Mesenchymal stem cell (in vitro differentiated cells and primary cell): ENCODE data around the gene CES4A.

Experiments
- DNase-seq: peaks from one replicate; pipeline ENCODE4 v3.0.0-alpha.2; 2013
- H2AFZ ChIP-seq: one replicate; pipeline ENCODE4 v1.6.1; 2013; ENCODE audit warnings: low read depth, mild to moderate bottlenecking, control low read depth, inconsistent platforms, low read length, moderate library complexity
- H2AK5ac ChIP-seq: 2 replicates; pipeline ENCODE4 v1.6.1; 2013; ENCODE audit warnings: low read length, moderate library complexity, mild to moderate bottlenecking, inconsistent platforms; ENCODE audit not compliant: severe bottlenecking
- H2BK120ac ChIP-seq: one replicate; pipeline ENCODE4 v1.6.1; 2013; ENCODE audit warnings: low read depth, mild to moderate bottlenecking, inconsistent platforms, low read length, moderate library complexity
- H2BK12ac ChIP-seq, 2 experiments: one replicate each; pipeline ENCODE4 v1.6.1; 2013; ENCODE audit warnings: inconsistent platforms in 2 of 2, low read length in 2 of 2, mild to moderate bottlenecking in 2 of 2, moderate library complexity in 2 of 2, control low read depth in 1 of 2
- H2BK15ac ChIP-seq: one replicate; pipeline ENCODE4 v1.6.1; 2013; ENCODE audit warnings: mild to moderate bottlenecking, low read depth, inconsistent platforms; ENCODE audit not compliant: poor library complexity, severe bottlenecking
- H2BK5ac ChIP-seq: 2 replicates; pipeline ENCODE4 v1.6.1; 2013; ENCODE audit warnings: low read depth, mild to moderate bottlenecking, low read length, control low read depth, inconsistent platforms; ENCODE audit not compliant: poor library complexity, severe bottlenecking
- H3K14ac ChIP-seq, 2 experiments: one replicate each; pipeline ENCODE4 v1.6.1; 2013; ENCODE audit warnings: inconsistent platforms in 2 of 2, low read length in 2 of 2, control low read depth in 1 of 2, mild to moderate bottlenecking in 1 of 2, moderate library complexity in 1 of 2
- H3K18ac ChIP-seq, 2 experiments: one replicate each; pipeline ENCODE4 v1.6.1; 2013; ENCODE audit warnings: inconsistent platforms in 2 of 2, low read length in 2 of 2, control low read depth in 1 of 2, low read depth in 1 of 2, mild to moderate bottlenecking in 1 of 2
- H3K23ac ChIP-seq, 2 experiments: one replicate each; pipeline ENCODE4 v1.6.1; 2013; ENCODE audit warnings: inconsistent platforms in 2 of 2, low read length in 2 of 2, mild to moderate bottlenecking in 2 of 2, moderate library complexity in 2 of 2, control low read depth in 1 of 2
- H3K27ac ChIP-seq: 2 replicates; pipeline ENCODE4 v1.5.1; 2013; ENCODE audit warnings: mild to moderate bottlenecking, moderate library complexity, low read length, control low read depth, inconsistent platforms; ENCODE audit not compliant: poor library complexity, severe bottlenecking
- H3K27me3 ChIP-seq, 2 experiments: 2 replicates each; pipeline versions ENCODE4 v1.6.1 to v1.7.0; 2013; ENCODE audit warnings: low read length in 2 of 2, mild to moderate bottlenecking in 2 of 2, moderate library complexity in 2 of 2, control low read depth in 1 of 2, inconsistent platforms in 1 of 2; ENCODE audit not compliant: control insufficient read depth in 1 of 2, insufficient read depth in 1 of 2
- H3K36me3 ChIP-seq, 2 experiments: 2 replicates each; pipeline versions ENCODE4 v1.6.1 to v1.7.0; 2013; ENCODE audit warnings: low read length in 2 of 2, control low read depth in 1 of 2, inconsistent platforms in 1 of 2, low read depth in 1 of 2, mild to moderate bottlenecking in 1 of 2; ENCODE audit not compliant: insufficient read depth in 2 of 2, control insufficient read depth in 1 of 2
- H3K4ac ChIP-seq, 2 experiments: one replicate each; pipeline ENCODE4 v1.6.1; 2013; ENCODE audit warnings: inconsistent platforms in 2 of 2, low read length in 2 of 2, mild to moderate bottlenecking in 2 of 2, moderate library complexity in 2 of 2, control low read depth in 1 of 2, low read depth in 1 of 2
- H3K4me1 ChIP-seq: 2 replicates; pipeline ENCODE4 v1.6.1; 2013; ENCODE audit warnings: low read depth, low read length, control low read depth; ENCODE audit not compliant: control insufficient read depth, insufficient read depth
- H3K4me2 ChIP-seq: 2 replicates; pipeline ENCODE4 v1.6.1; 2013; ENCODE audit warnings: low read length, mild to moderate bottlenecking, inconsistent platforms; ENCODE audit not compliant: poor library complexity, severe bottlenecking
- H3K4me3 ChIP-seq, 2 experiments: 2 replicates each; pipeline versions ENCODE4 v1.5.1 to v1.7.0; 2013; ENCODE audit warnings: low read length in 2 of 2, mild to moderate bottlenecking in 2 of 2, control low read depth in 1 of 2, low read depth in 1 of 2; ENCODE audit not compliant: insufficient read depth in 1 of 2
- H3K79me1 ChIP-seq: replicated peaks from 2 replicates; pipeline ENCODE4 v1.6.1; 2013; ENCODE audit warnings: mild to moderate bottlenecking, control low read depth, low read length, inconsistent platforms; ENCODE audit not compliant: poor library complexity, severe bottlenecking
- H3K9ac ChIP-seq: 2 replicates; pipeline ENCODE4 v1.7.0; 2013; ENCODE audit warnings: mild to moderate bottlenecking, low read length, moderate library complexity
- H3K9me3 ChIP-seq: 2 replicates; pipeline ENCODE4 v1.7.0; 2013; ENCODE audit warnings: mild to moderate bottlenecking, low read length; ENCODE audit not compliant: control insufficient read depth
- H4K8ac ChIP-seq: one replicate; pipeline ENCODE4 v1.6.1; 2013; ENCODE audit warnings: inconsistent platforms, mild to moderate bottlenecking, low read length, moderate library complexity
- H4K91ac ChIP-seq: one replicate; pipeline ENCODE4 v1.6.1; 2013; ENCODE audit warnings: mild to moderate bottlenecking, low read length, inconsistent platforms
- WGBS: methylation state at CpG from one replicate; pipeline ENCODE4 v1.1.7; 2013; ENCODE audit warnings: mixed read lengths; 5-methylcytosine and 5-hydroxymethylcytosine counted together

The CES4A gene

GRCh38 chr16:67014634-67015312 lies 26.4 kb downstream of the CES4A start:
- WGBS, result 85% methylated on average over 5 of the region's 6 CpGs
- Histone ChIP-seq H2BK12ac (peak overlapping the region; percentile 78 to 98), H2AFZ (no peak overlapping the region), H2BK15ac (peak overlapping the region; percentile 60), H3K9me3 (no peaks in the 10 kb centered on the region), H3K23ac (peak overlapping the region in 1 of 2 experiments; percentile 99), H3K36me3 (no peaks in the 10 kb centered on the region), H3K4me3 (peak overlapping the region in 1 of 2 experiments; percentile 73), H4K91ac (peak overlapping the region; percentile 93), H3K27me3 (peaks cover 6 to 11% of the 10 kb centered on the region in 2 experiments), H3K9ac (peak overlapping the region; percentile 70), H3K4me1 (peaks cover 14% of the 10 kb centered on the region), H2AK5ac (no peak overlapping the region), H3K27ac (no peak overlapping the region), H2BK120ac (peak overlapping the region; percentile 38), H3K4ac (peak overlapping the region in 1 of 2 experiments; percentile 92), H3K4me2 (peak overlapping the region; percentile 79), H3K18ac (peak overlapping the region; percentile 90 to 99), H3K79me1 (no peaks in the 10 kb centered on the region), H2BK5ac (no peak overlapping the region), H3K14ac (peak overlapping the region in 1 of 2 experiments; percentile 97), H4K8ac (peak overlapping the region; percentile 98)
- no peak for DNase-seq

- Histone ChIP-seq H3K4me1 (peaks cover 14% of the 10 kb centered on the region), H3K9me3 (no peaks in the 10 kb centered on the region), H3K79me1 (no peaks in the 10 kb centered on the region), H3K27ac (no peak overlapping the region), H3K9ac (no peak overlapping the region), H2BK15ac (no peak overlapping the region), H4K91ac (no peak overlapping the region), H2BK5ac (no peak overlapping the region), H3K4me3 (no peak overlapping the region), H3K18ac (peak overlapping the region in 1 of 2 experiments; percentile 47), H2AK5ac (no peak overlapping the region), H2BK120ac (no peak overlapping the region), H4K8ac (no peak overlapping the region), H3K36me3 (no peaks in the 10 kb centered on the region), H3K4me2 (no peak overlapping the region), H3K14ac (no peak overlapping the region), H3K23ac (no peak overlapping the region), H2AFZ (no peak overlapping the region), H3K27me3 (peaks cover 6 to 11% of the 10 kb centered on the region in 2 experiments), H2BK12ac (peak overlapping the region in 1 of 2 experiments; percentile 8), H3K4ac (no peak overlapping the region)
- no peak for DNase-seq
- 98% methylated on average over 9 of the region's 9 CpGs for WGBS
These were observed 26.9 kb downstream of the CES4A start for GRCh38 chr16:67015313-67015731.

GRCh38 chr16:67016143-67016542 lies 27.8 kb downstream of the CES4A start:
- Histone ChIP-seq H4K91ac (no peak overlapping the region), H3K9ac (no peak overlapping the region), H3K4me3 (no peak overlapping the region), H3K4me1 (peaks cover 14% of the 10 kb centered on the region), H3K9me3 (no peaks in the 10 kb centered on the region), H2AFZ (no peak overlapping the region), H3K18ac (no peak overlapping the region), H3K4ac (peak overlapping the region in 1 of 2 experiments; percentile 47), H3K27me3 (peaks cover 6 to 11% of the 10 kb centered on the region in 2 experiments), H2AK5ac (no peak overlapping the region), H2BK120ac (no peak overlapping the region), H3K14ac (no peak overlapping the region), H3K36me3 (no peaks in the 10 kb centered on the region), H2BK15ac (no peak overlapping the region), H2BK5ac (no peak overlapping the region), H3K23ac (no peak overlapping the region), H3K79me1 (no peaks in the 10 kb centered on the region), H4K8ac (no peak overlapping the region), H2BK12ac (no peak overlapping the region), H3K27ac (no peak overlapping the region), H3K4me2 (no peak overlapping the region)
- no peak for DNase-seq

- Histone ChIP-seq H3K27ac (no peak overlapping the region), H3K14ac (no peak overlapping the region), H3K27me3 (peaks cover 6 to 11% of the 10 kb centered on the region in 2 experiments), H3K79me1 (no peaks in the 10 kb centered on the region), H3K36me3 (no peaks in the 10 kb centered on the region), H3K4me1 (peaks cover 14% of the 10 kb centered on the region), H3K9me3 (no peaks in the 10 kb centered on the region), H2BK15ac (peak overlapping the region; percentile 56), H2AFZ (no peak overlapping the region), H3K18ac (no peak overlapping the region), H2BK12ac (no peak overlapping the region), H4K8ac (no peak overlapping the region), H2BK120ac (no peak overlapping the region), H3K4ac (no peak overlapping the region), H3K4me2 (no peak overlapping the region), H3K9ac (no peak overlapping the region), H3K4me3 (no peak overlapping the region), H3K23ac (no peak overlapping the region), H2AK5ac (no peak overlapping the region), H4K91ac (peak overlapping the region; percentile 21), H2BK5ac (no peak overlapping the region)
- DNase-seq, result no peak
- 97% methylated on average over 5 of the region's 5 CpGs for WGBS
These were observed 28.5 kb downstream of the CES4A start for GRCh38 chr16:67016681-67017420.
